Measurements from ENCODE around the gene HIKESHI. TPM values are rescaled to one million over a fixed set of nuclear protein-coding genes. Genes with fewer than 3 reads are reported as not detected.

HIKESHI gene
- total and polyA plus RNA-seq, 2 of the 8 experiments (the other 6 are each of a cell fraction or from before 2014, with no cell fraction given): 65.4 to 90.2 TPM

DNA sequence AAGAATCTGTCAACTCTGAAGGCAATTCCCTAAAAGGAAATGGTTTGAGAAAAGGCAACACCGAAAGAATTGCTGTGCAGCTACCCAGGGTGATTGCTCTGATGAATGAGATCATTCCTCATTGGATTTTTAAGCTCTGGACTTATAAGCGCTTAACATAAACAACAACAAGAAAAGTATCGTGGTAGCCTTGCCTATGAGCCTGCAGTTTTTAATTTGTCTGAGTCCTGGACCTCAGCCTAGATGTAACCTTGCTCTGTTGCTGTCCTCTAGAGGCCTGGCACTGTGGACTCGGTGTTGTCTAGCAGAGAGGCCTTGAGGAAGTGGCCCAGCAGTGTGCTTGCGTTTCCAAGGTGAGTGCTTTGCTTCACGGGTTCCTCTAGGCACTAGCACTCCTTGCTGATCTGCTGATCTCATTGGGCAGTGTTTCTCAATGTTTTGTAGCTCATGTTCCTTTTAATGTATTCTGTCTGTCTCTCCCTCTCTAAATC, 93.1 kb downstream of the HIKESHI start:
- Histone ChIP-seq H3K79me1 (ENCODE audit: low read depth, low read length) (no peaks in the 10 kb centered on the region), H3K56ac (replicated peaks; ENCODE audit: insufficient read length, low read depth, low read length) (no peak overlapping the region), H4K8ac (ENCODE audit: extremely low read depth, insufficient read depth, low read length) (no peak overlapping the region), H4K91ac (replicated peaks; ENCODE audit: insufficient read length, low read length) (no peak overlapping the region), H2BK120ac (replicated peaks; ENCODE audit: low read depth, low read length) (no peak overlapping the region), H3K4me2 (ENCODE audit: insufficient read depth in 1 of 2, low read depth in 2 of 2, low read length in 2 of 2) (no peak overlapping the region), H3K36me3 (ENCODE audit: control insufficient read depth in 2 of 4, insufficient read depth in 4 of 4, low read length in 3 of 4) (no peaks in the 10 kb centered on the region), H3K23ac (ENCODE audit: insufficient read length) (no peak overlapping the region), H2AK5ac (ENCODE audit: low read depth, low read length) (no peak overlapping the region), H3K4ac (replicated peaks; ENCODE audit: insufficient read length, low read depth, low read length) (no peak overlapping the region), H4K5ac (ENCODE audit: insufficient read length, low read depth, low read length) (no peak overlapping the region), H2BK12ac (ENCODE audit: low read depth, low read length) (no peak overlapping the region), H3K9ac (replicated peaks in 1 of 4; ENCODE audit: extremely low read depth in 1 of 4, low read depth in 3 of 4, low read length in 3 of 4) (no peak overlapping the region), H2AFZ (ENCODE audit: low read length) (0 out of 2 replicates have a peak overlapping the region, but pooled peaks have one; percentile 42), H3K18ac (ENCODE audit: extremely low read depth, low read length) (no peak overlapping the region), H2BK15ac (ENCODE audit: low read length) (no peak overlapping the region), H4K20me1 (replicated peaks in 1 of 2; ENCODE audit: control insufficient read depth in 1 of 2, insufficient read depth in 2 of 2, low read length in 2 of 2) (no peaks in the 10 kb centered on the region), H2BK5ac (ENCODE audit: low read depth, low read length) (no peak overlapping the region), H3K79me2 (ENCODE audit: control insufficient read depth in 1 of 2, insufficient read depth in 2 of 2, low read length in 2 of 2) (no peaks in the 10 kb centered on the region), H3K14ac (ENCODE audit: insufficient read length) (no peak overlapping the region), H3K4me3 (ENCODE audit: extremely low read depth in 1 of 4, insufficient read depth in 2 of 4, low read depth in 3 of 4, low read length in 4 of 4) (no peak overlapping the region), H3K27me3 (replicated peaks in 1 of 4; ENCODE audit: control insufficient read depth in 3 of 4, extremely low read depth in 1 of 4, insufficient read depth in 3 of 4, low read length in 3 of 4) (no peaks in the 10 kb centered on the region), H3K4me1 (replicated peaks in 1 of 4; ENCODE audit: control insufficient read depth in 3 of 4, insufficient read depth in 4 of 4, low read length in 3 of 4) (peaks cover 0 to 2% (median 0%) of the 10 kb centered on the region in 4 experiments; a peak in 2 of 7 replicates), H2BK20ac (ENCODE audit: low read length) (no peak overlapping the region), H3K9me3 (ENCODE audit: insufficient read depth in 2 of 2, low read depth in 1 of 2, low read length in 1 of 2) (no peaks in the 10 kb centered on the region), H3K23me2 (ENCODE audit: low read depth, low read length) (no peaks in the 10 kb centered on the region), H3K27ac (ENCODE audit: low read depth, low read length) (no peak overlapping the region)
- POLR2A ChIA-PET (ENCODE audit: partially characterized antibody): no interaction called here
- DNase-seq (ENCODE audit: low read depth in 1 of 2, low spot score in 2 of 2) (no peak), FAIRE-seq (no peak)
- 82% methylated on average over 6 of the region's 6 CpGs; no CpG with 5 or more reads in 1 of the 2 experiments for WGBS, 2 experiments (ENCODE audit: extremely low coverage in 1 of 2, insufficient coverage in 1 of 2, insufficient read length in 1 of 2, insufficient replicate concordance in 2 of 2, low coverage in 1 of 2, low lambda C conversion rate in 2 of 2, missing lambda C conversion rate in 1 of 2)
- CTCF ChIA-PET (ENCODE audit: partially characterized antibody): interaction anchor here (0.8 to 2.3 kb wide), 7 partner anchors 11 to 62 kb away, joined by 3 to 10 read pairs (median 5); partner anchors contain the start of gene CCDC81
- TF ChIP-seq RAD21 (IDR thresholded peaks at IDR 0.05 in 1 of 2, conservative IDR thresholded peaks at IDR 0.05 in 1 of 2; ENCODE audit: low read depth in 2 of 2, low read length in 2 of 2): no peak
